Measurements from ENCODE around the gene TMEM120A. TPM values are rescaled to one million over a fixed set of nuclear protein-coding genes. Genes with fewer than 3 reads are reported as not detected.
A peak's percentile ranks its signal among the peaks of the same experiment; 100 is the strongest.

TMEM120A gene
- polyA plus RNA-seq, 1 of the 3 experiments (the other 2 are of a cell fraction) = 59.8 TPM

- H3K9ac ChIP-seq = no peak overlapping the region
- CTCF ChIA-PET = interaction anchor here (1.1 to 1.6 kb wide), 4 partner anchors 8 to 57 kb away, joined by 3 to 5 read pairs (median 3); no protein-coding TSS in a partner anchor
- no peak for TF ChIP-seq SIN3A (IDR thresholded peaks at IDR 0.05; ENCODE audit: borderline replicate concordance, low read depth, low read length)
- TF ChIP-seq CTCF (IDR thresholded peaks at IDR 0.05) = no peak
- TF ChIP-seq ELF1 (IDR thresholded peaks at IDR 0.05) = no peak
- no peak for TF ChIP-seq ZBTB33 (IDR thresholded peaks at IDR 0.05; ENCODE audit: borderline replicate concordance, low read depth)
- no peak for TF ChIP-seq GABPA (IDR thresholded peaks at IDR 0.05; ENCODE audit: low read depth)
- no peak for TF ChIP-seq RXRA (IDR thresholded peaks at IDR 0.05; ENCODE audit: borderline replicate concordance, low read depth)
- no peak for TF ChIP-seq FOXM1 (IDR thresholded peaks at IDR 0.05; ENCODE audit: low read depth)
- TF ChIP-seq MAX (IDR thresholded peaks at IDR 0.05; ENCODE audit: low read depth) = no peak
- TF ChIP-seq PBX3 (IDR thresholded peaks at IDR 0.05) = no peak
- no peak for TF ChIP-seq POLR2AphosphoS5 (IDR thresholded peaks at IDR 0.05; ENCODE audit: low read depth, low read length)
- no peak for TF ChIP-seq NRF1 (IDR thresholded peaks at IDR 0.05; ENCODE audit: low read depth, low read length)
- no peak for TF ChIP-seq CHD2 (IDR thresholded peaks at IDR 0.05; ENCODE audit: low read length, partially characterized antibody)
- TF ChIP-seq EP300 (IDR thresholded peaks at IDR 0.05; ENCODE audit: borderline replicate concordance in 1 of 2, low read depth in 1 of 2, low read length in 1 of 2) = no peak
- no peak for TF ChIP-seq TEAD4 (IDR thresholded peaks at IDR 0.05; ENCODE audit: borderline replicate concordance, insufficient read depth)
- no peaks in the 10 kb centered on the region for H3K27me3 ChIP-seq (ENCODE audit: insufficient read depth)
- H3K4me2 ChIP-seq = no peak overlapping the region
- no peaks in the 10 kb centered on the region for H4K20me1 ChIP-seq (ENCODE audit: insufficient read depth)
- peaks cover 0 to 41% of the 10 kb centered on the region in 2 experiments; a peak in 1 of 4 replicates for H3K4me1 ChIP-seq (ENCODE audit: control insufficient read depth in 1 of 2, insufficient read depth in 2 of 2, low read depth in 1 of 2, low read length in 1 of 2)
- H3K27ac ChIP-seq (ENCODE audit: low read depth in 2 of 2, low read length in 1 of 2) = peak overlapping the region in 1 of 2 experiments; percentile 24; a peak in 1 of 4 replicates
- no peak overlapping the region for H3K4me3 ChIP-seq (ENCODE audit: low read depth in 2 of 2, low read length in 1 of 2)
- H3F3A ChIP-seq (replicated peaks; ENCODE audit: insufficient read depth) = peaks cover 5% of the 10 kb centered on the region
- H2AFZ ChIP-seq (ENCODE audit: low read depth) = no peak overlapping the region
- H3K79me2 ChIP-seq (ENCODE audit: insufficient read depth) = no peaks in the 10 kb centered on the region
- H3K9me2 ChIP-seq = no peaks in the 10 kb centered on the region
- H3K36me3 ChIP-seq (replicated peaks in 1 of 2; ENCODE audit: control insufficient read depth in 1 of 2, insufficient read depth in 2 of 2, low read length in 1 of 2) = peaks cover 0 to under 1% of the 10 kb centered on the region in 2 experiments
- DNase-seq = peak; percentile 41
- POLR2A ChIA-PET = no interaction called here
- WGBS (ENCODE audit: low lambda C conversion rate) = 89% methylated on average over 9 of the region's 9 CpGs
- H3K9me3 ChIP-seq = no peaks in the 10 kb centered on the region
Measured at GRCh38 chr7:75963381-75963995, 30.9 kb downstream of the TMEM120A start.

Data from SK-N-SH (cell line).